SJSA1 (cell line): Measurements from ENCODE around the gene PLCH1. TPM values are rescaled to one million over a fixed set of nuclear protein-coding genes. Genes with fewer than 3 reads are reported as not detected.

Source experiments
- DNase-seq, 2 experiments: peaks; one replicate each; pipeline ENCODE4 v3.0.0-alpha.2; 2015 to 2020; ENCODE audit warnings: low spot score in 2 of 2, low read depth in 1 of 2
- H3K27ac ChIP-seq: fragments of 250-450 bp; sonication (Bioruptor Pico); 2 replicates; pipeline ENCODE4 v1.5.1; 2020; ENCODE audit warnings: mild to moderate bottlenecking, moderate library complexity
- H3K27me3 ChIP-seq: fragments of 250-450 bp; sonication (Bioruptor Pico); replicated peaks from 2 replicates; pipeline ENCODE4 v1.5.1; 2020; ENCODE audit warnings: mild to moderate bottlenecking, moderate library complexity
- H3K36me3 ChIP-seq: fragments of 250-450 bp; sonication (Bioruptor Pico); 2 replicates; pipeline ENCODE4 v1.5.1; 2020; ENCODE audit warnings: mild to moderate bottlenecking
- H3K4me1 ChIP-seq: fragments of 250-450 bp; sonication (Bioruptor Pico); replicated peaks from 2 replicates; pipeline ENCODE4 v1.6.1; 2021; ENCODE audit warnings: mild to moderate bottlenecking
- H3K4me3 ChIP-seq: fragments of 250-450 bp; sonication (Bioruptor Pico); 2 replicates; pipeline ENCODE4 v1.5.1; 2020; ENCODE audit warnings: mild to moderate bottlenecking
- H3K9me3 ChIP-seq: fragments of 250-450 bp; sonication (Bioruptor Pico); replicated peaks from 2 replicates; pipeline ENCODE4 v1.5.1; 2020; ENCODE audit warnings: mild to moderate bottlenecking
- total RNA-seq: library from RNA; depleted of rRNA; stranded (reverse); fragments of >200 nt; shearing (Covaris generic); gene quantifications from 2 replicates; pipeline ENCODE4 v1.2.3, GENCODE V29; 2014

PLCH1 gene
- total RNA-seq, 1 experiment from 2014 or later, result 0.13 TPM

DNA sequence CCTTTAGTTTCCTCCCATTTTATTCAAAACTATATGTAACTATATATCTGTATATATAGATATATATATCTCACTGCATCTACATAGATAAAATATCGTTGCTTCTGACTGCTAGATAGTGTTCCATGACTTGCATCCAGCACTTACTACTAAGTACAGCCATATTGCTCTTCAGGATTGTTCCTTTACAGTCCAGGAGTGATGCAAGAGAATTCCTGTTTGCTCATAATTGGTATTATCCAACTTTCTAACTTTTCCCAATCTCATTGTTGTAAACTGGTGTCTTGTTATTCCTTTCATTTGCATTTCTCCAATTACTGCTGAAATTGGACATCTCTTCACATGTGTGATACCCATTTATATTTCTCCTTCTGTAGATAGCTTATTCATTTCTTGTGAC, 351.6 kb downstream of the PLCH1 start:
- no peak overlapping the region for H3K4me3 ChIP-seq
- DNase-seq, result no peak
- H3K27ac ChIP-seq, result no peak overlapping the region
- H3K27me3 ChIP-seq, result no peaks in the 10 kb centered on the region
- H3K36me3 ChIP-seq, result no peaks in the 10 kb centered on the region
- H3K9me3 ChIP-seq, result no peaks in the 10 kb centered on the region
- peaks cover 26% of the 10 kb centered on the region for H3K4me1 ChIP-seq

DNA sequence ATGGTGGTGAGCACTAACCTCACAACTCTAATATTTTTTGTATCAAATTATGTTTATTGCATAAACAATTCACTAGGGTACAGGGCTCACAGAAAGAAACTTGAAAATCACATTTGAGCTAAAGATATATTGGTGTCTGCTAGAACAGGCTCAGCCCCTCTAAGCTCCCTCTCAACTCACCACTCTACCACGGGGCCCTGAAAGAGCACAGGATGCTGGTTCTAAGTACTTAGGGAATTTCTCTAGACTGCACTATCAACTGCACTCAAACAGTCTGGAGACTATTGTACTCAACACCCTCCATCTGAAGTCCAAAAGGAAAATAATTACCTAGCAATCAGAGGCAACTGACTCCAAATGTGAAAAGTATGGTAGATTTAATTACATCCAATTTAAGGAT, 352.7 kb downstream of the PLCH1 start:
- no peak overlapping the region for H3K4me3 ChIP-seq
- H3K9me3 ChIP-seq, result no peaks in the 10 kb centered on the region
- H3K27me3 ChIP-seq, result no peaks in the 10 kb centered on the region
- no peaks in the 10 kb centered on the region for H3K36me3 ChIP-seq
- H3K27ac ChIP-seq, result peak overlapping the region; percentile 59
- peaks cover 32% of the 10 kb centered on the region for H3K4me1 ChIP-seq
- no peak for DNase-seq

DNA sequence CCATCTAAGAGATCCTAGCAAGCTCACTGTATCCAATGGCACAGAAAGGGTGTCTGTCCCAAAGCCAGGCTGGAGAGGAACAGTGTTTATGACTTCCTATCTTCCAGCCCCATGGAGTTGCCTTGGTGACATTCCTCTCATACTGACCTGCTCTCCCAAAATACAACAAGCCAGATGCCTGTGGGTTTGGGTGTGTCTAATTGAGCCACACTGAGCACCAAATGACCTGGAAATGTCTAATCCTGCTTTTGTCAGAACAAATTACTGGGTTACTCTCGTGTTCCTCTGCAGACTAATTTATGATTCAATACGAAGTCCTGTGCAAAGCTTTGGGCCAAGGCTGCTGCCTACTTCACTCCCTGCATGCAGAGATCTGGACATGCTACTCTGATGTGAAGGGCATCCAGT, 353.3 kb downstream of the PLCH1 start:
- Histone ChIP-seq H3K9me3 (no peaks in the 10 kb centered on the region), H3K4me3 (no peak overlapping the region), H3K4me1 (peaks cover 35% of the 10 kb centered on the region), H3K27ac (peak overlapping the region; percentile 59), H3K27me3 (no peaks in the 10 kb centered on the region), H3K36me3 (no peaks in the 10 kb centered on the region)
- DNase-seq, result peak; percentile 83 to 84

DNA sequence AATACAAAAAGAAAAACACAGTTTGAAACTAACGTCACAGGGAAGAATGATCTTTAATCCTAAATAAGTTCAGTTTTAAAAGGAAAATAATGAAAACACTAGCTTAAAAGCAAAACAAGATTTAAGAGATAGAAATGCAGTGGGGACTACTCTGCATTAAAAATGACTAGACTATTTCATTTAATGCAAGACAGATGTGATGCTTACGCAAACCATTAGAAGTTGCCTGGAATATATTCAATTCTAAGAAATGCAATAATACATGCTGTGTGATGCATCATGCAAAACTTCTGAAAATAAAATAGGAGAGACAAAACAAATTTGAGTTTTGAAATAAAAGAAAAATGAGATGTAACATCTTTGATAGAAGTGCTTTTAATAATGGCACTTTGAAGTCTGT, 353.8 kb downstream of the PLCH1 start:
- Histone ChIP-seq H3K9me3 (no peaks in the 10 kb centered on the region), H3K27ac (peak overlapping the region; percentile 59), H3K4me1 (peaks cover 35% of the 10 kb centered on the region), H3K36me3 (no peaks in the 10 kb centered on the region), H3K27me3 (no peaks in the 10 kb centered on the region), H3K4me3 (no peak overlapping the region)
- DNase-seq, result no peak

DNA sequence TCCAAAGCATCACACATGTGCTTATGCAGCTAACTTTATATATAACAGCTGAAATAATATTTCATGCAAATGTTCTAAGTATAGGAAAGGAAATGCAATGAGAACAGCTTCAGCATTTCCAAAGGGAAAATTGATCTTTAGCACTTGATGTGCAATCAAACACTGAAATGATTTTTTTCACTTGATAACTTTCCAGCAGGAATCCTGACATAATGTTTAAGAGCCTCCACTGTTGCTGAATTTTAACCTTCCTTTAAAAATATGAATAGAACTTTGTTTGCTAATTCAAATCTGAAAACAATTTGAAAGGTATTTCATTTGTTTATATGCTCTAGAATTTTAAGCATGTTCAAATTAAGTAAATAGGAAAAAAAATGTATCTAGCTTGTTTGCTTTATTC, 354.5 kb downstream of the PLCH1 start:
- H3K9me3 ChIP-seq, result no peaks in the 10 kb centered on the region
- no peak for DNase-seq
- H3K36me3 ChIP-seq, result no peaks in the 10 kb centered on the region
- no peak overlapping the region for H3K4me3 ChIP-seq
- no peaks in the 10 kb centered on the region for H3K27me3 ChIP-seq
- H3K27ac ChIP-seq, result peak overlapping the region; percentile 59
- peaks cover 35% of the 10 kb centered on the region for H3K4me1 ChIP-seq

DNA sequence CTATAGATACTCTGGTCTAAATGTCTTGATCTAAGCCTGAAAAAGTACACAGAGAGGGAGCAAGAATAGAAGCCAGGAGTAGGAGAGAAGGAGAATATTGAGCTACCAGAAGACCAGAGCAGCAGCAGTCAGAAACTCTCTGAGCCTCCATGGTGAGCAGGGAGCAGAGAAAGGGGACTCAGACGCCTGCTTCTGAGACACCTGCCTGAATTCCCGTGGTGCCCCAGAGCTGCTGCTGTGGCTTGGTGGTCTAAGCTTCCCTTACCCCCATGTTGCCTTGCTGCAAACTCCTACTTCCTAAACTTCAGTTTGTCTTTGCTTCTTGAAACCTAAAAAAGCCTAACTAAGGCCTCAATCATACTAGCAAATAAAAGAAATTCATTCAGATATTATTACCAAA, 356.5 kb downstream of the PLCH1 start:
- Histone ChIP-seq H3K27me3 (no peaks in the 10 kb centered on the region), H3K36me3 (no peaks in the 10 kb centered on the region)

DNA sequence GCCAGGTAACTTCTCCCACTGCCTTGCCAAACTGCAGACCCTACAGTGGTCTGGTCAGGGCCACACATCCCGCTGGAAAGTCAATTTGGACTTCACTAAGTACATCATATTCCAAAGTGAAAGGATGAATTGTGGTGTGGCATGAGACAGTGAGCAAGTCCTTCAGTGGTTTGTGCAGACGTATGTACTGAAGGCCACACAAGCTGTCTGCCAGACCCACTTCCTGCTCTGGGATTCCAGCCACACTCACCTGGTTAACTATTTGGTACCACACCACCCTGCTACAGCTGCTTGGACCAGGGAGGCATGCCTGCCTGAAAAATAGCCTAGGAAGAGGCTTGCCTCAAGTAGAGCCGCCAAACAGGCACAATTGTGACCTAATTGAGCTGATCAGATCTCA, 357.3 kb downstream of the PLCH1 start:
- Histone ChIP-seq H3K9me3 (no peaks in the 10 kb centered on the region), H3K36me3 (no peaks in the 10 kb centered on the region), H3K4me3 (no peak overlapping the region), H3K27me3 (no peaks in the 10 kb centered on the region), H3K27ac (0 out of 2 replicates have a peak overlapping the region, but pooled peaks have one; percentile 6), H3K4me1 (peaks cover 35% of the 10 kb centered on the region)
- peak; percentile 31 to 44 for DNase-seq

More for the DNA sequence above, 356.5 kb downstream of the PLCH1 start:
- Histone ChIP-seq H3K9me3 (no peaks in the 10 kb centered on the region), H3K4me1 (peaks cover 35% of the 10 kb centered on the region), H3K4me3 (no peak overlapping the region), H3K27ac (no peak overlapping the region)
- no peak for DNase-seq

DNA sequence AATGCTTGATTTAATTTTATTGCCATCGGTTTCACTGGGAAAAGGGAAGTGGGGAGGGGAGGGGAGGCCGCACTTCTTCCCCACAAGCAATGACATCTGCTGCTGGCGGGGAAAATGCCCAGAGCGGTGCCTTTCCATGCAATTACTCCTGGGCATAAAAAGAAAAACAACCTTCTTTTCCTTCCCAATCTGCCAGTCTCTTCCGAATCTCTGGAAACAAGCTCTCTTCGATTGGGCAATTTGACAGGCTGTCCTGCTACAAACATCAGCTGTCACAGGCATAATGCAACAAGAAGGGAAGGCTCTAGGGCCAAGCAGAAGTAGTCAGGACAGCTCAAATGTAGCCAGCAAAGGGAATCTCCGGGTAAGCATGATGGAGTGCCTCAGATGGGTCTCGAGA, 358.0 kb downstream of the PLCH1 start:
- Histone ChIP-seq H3K27ac (0 out of 2 replicates have a peak overlapping the region, but pooled peaks have one; percentile 6), H3K9me3 (no peaks in the 10 kb centered on the region), H3K4me1 (peaks cover 28% of the 10 kb centered on the region), H3K36me3 (no peaks in the 10 kb centered on the region), H3K4me3 (no peak overlapping the region), H3K27me3 (no peaks in the 10 kb centered on the region)
- DNase-seq, result no peak

DNA sequence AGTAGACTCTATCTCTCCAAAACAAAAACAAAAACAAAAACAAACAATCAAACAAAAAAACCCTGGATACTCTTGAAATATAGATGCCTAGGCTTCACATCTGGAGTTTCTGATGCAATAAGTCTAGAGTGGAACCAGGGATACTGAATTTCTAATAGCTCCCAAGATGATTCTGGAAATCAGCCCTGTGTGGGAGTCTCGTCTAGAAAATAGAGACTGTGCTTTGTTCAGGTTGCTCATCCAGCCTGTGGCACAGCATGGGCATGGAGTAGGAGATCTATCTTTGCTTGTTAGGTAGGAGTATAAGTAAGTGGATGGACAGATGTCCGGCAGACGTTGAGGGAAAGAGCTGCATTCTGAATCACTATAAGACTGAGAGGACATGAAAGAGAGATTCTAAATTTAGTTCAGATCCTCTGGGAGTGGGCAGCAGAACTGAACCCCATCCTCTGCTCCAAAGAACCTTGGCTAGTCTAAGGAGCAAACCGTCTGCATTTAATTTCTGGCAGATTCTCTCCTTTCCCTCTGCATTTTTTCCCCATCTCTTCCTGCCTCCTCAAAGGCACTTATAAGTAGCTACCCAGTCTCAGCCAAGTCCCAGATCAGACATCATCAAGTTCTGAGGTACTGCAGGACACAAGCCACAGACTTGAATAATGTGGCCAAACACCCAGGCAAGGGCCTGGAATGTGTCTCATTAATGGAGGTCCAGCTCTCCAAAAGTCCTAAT, 358.8 kb downstream of the PLCH1 start:
- peaks cover 19% of the 10 kb centered on the region for H3K4me1 ChIP-seq
- no peak overlapping the region for H3K4me3 ChIP-seq
- DNase-seq, result no peak
- H3K27me3 ChIP-seq, result no peaks in the 10 kb centered on the region
- no peaks in the 10 kb centered on the region for H3K9me3 ChIP-seq
- no peak overlapping the region for H3K27ac ChIP-seq
- H3K36me3 ChIP-seq, result no peaks in the 10 kb centered on the region

DNA sequence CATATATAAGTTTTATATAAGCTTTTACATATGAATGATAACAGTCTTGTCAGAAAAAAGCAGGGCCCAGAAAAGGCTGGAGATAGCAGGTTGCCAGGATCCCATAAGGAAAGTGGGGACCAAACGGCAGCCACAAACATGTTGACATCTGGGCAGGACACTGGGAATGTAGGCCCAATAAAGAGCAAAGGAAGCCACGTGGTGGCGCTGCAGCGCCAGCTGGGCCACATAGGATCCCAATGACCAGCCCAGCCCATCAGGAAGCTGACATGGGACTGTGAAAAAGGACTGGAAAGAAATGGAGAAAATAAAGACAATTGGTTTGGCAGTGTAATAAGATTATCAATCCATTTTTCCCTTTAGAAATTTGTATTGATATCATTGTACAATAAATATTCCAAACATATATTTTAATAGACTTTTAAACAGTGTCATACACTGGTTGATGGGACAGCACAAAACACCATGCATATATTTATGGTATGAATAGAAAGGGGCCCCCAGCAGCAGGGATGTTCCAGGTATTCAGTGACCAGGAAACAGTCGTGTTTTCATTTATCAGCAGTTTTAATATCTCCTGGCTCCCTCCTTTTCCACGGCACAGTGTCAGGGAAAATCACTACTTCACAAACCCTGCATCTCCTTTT, 362.4 kb downstream of the PLCH1 start:
- no peaks in the 10 kb centered on the region for H3K27me3 ChIP-seq
- peaks cover 6% of the 10 kb centered on the region for H3K4me1 ChIP-seq
- H3K36me3 ChIP-seq, result no peaks in the 10 kb centered on the region
- peak; percentile 57 to 72 for DNase-seq
- no peak overlapping the region for H3K27ac ChIP-seq
- H3K4me3 ChIP-seq, result no peak overlapping the region
- H3K9me3 ChIP-seq, result no peaks in the 10 kb centered on the region

DNA sequence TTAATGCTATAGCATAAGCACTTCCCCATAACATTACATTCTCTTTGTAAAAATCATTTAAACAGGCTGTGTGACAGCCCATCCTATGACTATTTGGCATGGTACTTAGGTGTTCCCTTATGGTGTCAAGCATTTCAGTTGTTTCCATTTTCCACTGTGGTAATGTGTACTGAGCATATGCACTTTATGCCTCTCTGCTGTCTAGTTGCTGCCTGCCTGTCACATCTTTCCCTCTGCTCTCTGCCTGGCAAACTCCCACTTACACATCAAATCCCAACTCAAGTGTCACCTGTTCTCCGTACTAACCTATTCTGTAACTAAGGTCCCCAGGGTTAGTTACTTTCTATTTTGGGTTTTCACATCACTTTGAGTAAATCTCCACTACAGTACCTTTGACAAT, 367.0 kb downstream of the PLCH1 start:
- no peak overlapping the region for H3K4me3 ChIP-seq
- H3K4me1 ChIP-seq, result no peaks in the 10 kb centered on the region
- H3K27me3 ChIP-seq, result no peaks in the 10 kb centered on the region
- no peaks in the 10 kb centered on the region for H3K36me3 ChIP-seq
- H3K9me3 ChIP-seq, result no peaks in the 10 kb centered on the region
- DNase-seq, result no peak
- no peak overlapping the region for H3K27ac ChIP-seq

DNA sequence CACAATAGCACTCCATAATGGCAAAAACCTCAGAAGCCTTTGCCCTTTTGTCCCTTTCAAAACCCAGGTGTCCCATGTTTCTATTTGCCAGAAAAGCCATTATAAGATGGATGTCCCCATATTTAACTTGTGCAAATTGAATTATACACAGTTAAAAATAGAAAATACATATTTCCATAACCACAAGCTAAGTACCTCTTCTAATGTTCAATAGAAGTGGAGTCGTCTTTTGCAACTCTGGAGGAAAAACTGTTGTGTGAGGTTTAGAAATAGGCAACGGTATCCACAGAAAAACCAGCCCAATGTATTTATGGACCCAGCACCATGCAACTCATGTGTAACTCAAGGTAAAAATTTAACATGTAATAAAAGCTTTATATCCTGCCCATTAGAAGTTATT, 367.8 kb downstream of the PLCH1 start:
- Histone ChIP-seq H3K4me3 (no peak overlapping the region), H3K9me3 (no peaks in the 10 kb centered on the region), H3K27ac (no peak overlapping the region), H3K4me1 (no peaks in the 10 kb centered on the region), H3K36me3 (no peaks in the 10 kb centered on the region), H3K27me3 (no peaks in the 10 kb centered on the region)
- no peak for DNase-seq

DNA sequence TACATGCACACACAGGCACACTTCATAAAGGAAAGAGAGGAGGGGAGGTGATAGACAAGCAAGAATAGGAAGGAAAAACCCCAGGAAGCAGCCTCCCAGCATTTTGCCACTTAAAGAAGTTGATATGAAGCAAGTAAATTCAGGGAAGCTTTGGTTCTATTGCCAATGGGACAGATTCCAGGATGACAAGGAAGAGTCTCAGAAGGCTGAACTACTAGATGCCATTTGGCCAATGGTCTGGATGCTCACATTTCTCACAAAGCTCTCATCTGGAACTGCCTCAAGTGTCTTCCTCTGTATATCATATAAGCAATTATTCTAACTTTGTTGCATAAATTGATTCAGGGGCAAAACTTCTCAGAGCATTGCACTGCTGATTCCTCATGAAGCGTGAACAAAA, 372.6 kb downstream of the PLCH1 start:
- Histone ChIP-seq H3K4me3 (no peak overlapping the region), H3K27me3 (no peaks in the 10 kb centered on the region), H3K9me3 (no peaks in the 10 kb centered on the region), H3K27ac (no peak overlapping the region), H3K4me1 (no peaks in the 10 kb centered on the region), H3K36me3 (no peaks in the 10 kb centered on the region)
- no peak for DNase-seq

DNA sequence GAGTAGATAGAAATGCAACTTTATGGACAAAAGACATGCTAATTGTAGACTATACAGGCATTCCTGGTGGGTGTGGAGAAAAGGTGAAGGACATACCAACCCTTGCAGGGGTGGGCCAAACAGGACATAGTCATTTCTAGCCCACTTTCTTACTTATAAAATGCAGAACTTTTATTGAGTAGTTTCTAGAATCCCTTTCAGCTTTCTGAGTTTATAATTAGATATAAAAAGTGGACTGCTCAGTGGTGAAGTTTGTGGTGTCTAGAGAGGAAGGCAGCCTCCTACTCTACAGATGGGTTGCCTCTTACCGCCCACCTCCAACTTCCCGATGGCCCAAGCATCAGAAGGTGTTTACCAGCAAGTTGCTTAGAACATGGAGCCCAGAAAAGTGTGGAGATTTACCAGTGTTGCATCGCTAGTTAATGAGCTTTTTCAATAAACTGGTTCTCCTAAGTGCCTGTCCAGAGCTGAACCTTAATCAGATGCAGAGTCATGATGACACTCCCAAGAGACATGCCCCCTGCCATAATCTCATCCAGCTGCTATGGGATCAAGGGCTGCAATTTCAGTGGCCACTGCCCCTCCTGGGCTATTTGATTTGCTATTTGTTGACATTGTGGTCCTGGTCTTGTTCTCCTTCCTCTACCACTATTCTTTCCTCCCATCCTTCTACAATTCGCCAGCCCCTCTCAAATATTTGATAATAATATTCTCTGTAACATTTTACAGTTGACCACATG, 373.9 kb downstream of the PLCH1 start:
- Histone ChIP-seq H3K4me1 (no peaks in the 10 kb centered on the region), H3K36me3 (no peaks in the 10 kb centered on the region), H3K27ac (no peak overlapping the region), H3K27me3 (no peaks in the 10 kb centered on the region), H3K9me3 (no peaks in the 10 kb centered on the region), H3K4me3 (no peak overlapping the region)
- no peak for DNase-seq
